GM12873 (cell line): ENCODE measurements around the gene NPHS1.

Experiments
- TF ChIP-seq, protein P1 (sequence below): IDR thresholded peaks from 2 replicates; pipeline ENCODE4 v1.5.1; 2012; ENCODE audit warnings: low read depth, mild to moderate bottlenecking, moderate library complexity, low read length, control low read depth; ENCODE audit not compliant: insufficient read depth; ENCODE audit errors: missing control alignments

The NPHS1 gene

DNA sequence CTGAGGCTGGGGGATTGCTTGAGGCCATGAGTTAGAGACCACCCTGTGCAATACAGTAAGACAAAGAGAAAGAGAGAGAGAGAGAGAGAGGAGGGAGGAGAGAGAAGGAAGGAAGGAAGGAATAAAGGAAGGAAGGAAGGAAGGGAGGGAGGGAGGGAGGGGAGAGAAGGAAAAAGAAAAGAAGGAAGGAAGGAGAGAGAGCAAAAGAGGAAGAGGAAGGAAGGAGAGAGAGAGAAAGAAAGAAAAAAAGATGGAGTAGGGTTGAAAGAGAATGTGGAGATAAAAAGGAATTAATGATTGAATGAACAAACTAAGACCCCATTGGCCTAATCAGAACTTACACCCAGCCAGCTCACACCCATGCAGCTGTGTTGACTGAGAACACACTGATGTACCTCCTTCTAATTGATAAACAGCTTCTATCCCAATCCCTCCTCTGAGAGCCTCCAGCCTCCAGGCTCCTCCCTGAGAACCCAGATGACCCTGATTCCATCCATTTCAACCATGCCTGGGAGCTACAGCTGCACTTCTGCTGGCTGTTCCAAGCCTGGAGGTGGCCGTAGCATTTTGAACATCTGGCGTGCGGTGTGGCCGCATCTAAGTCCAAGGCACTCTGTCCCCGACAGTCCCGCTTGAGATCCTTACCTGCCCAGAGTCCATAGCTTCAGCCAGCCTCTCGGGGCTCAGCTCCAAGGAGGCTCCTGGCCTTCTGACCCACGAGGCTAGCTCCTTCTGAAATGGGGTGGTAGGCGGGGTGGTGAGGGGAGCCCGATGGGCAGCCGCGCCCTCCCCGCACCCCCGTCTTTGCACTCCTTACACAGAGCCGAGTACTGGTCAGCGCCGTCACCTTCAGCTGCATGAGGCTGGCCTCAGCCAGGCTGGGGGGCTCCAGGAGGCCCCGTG is 40.7 kb downstream of the NPHS1 start:
- TF ChIP-seq, protein P1, sequence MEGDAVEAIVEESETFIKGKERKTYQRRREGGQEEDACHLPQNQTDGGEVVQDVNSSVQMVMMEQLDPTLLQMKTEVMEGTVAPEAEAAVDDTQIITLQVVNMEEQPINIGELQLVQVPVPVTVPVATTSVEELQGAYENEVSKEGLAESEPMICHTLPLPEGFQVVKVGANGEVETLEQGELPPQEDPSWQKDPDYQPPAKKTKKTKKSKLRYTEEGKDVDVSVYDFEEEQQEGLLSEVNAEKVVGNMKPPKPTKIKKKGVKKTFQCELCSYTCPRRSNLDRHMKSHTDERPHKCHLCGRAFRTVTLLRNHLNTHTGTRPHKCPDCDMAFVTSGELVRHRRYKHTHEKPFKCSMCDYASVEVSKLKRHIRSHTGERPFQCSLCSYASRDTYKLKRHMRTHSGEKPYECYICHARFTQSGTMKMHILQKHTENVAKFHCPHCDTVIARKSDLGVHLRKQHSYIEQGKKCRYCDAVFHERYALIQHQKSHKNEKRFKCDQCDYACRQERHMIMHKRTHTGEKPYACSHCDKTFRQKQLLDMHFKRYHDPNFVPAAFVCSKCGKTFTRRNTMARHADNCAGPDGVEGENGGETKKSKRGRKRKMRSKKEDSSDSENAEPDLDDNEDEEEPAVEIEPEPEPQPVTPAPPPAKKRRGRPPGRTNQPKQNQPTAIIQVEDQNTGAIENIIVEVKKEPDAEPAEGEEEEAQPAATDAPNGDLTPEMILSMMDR: no peak

DNA sequence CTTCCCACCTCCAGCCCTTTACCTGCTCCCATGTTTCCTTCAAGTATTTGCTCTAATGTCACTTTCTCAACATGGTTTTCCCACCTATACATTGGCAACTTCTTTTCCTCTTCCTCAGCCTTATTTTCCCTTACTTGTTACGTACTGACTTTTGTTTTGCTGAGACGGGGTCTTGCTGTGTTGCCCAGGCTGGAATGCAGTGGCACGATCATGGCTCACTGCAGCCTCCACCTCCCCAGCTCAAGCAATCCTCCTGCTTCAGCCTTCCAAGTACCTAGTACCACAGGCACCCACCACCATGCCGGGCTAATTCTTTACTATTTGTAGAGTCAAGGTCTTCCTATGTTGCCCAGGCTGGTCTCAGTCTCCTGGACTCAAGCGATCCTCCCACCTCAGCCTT is 44.7 kb downstream of the NPHS1 start:
- TF ChIP-seq, protein P1: no peak

GRCh38 chr19:35806597-35806996 is 45.7 kb downstream of the NPHS1 start:
- TF ChIP-seq, protein P1: no peak

GRCh38 chr19:35805526-35806102 is 46.7 kb downstream of the NPHS1 start:
- TF ChIP-seq, protein P1: no peak

DNA sequence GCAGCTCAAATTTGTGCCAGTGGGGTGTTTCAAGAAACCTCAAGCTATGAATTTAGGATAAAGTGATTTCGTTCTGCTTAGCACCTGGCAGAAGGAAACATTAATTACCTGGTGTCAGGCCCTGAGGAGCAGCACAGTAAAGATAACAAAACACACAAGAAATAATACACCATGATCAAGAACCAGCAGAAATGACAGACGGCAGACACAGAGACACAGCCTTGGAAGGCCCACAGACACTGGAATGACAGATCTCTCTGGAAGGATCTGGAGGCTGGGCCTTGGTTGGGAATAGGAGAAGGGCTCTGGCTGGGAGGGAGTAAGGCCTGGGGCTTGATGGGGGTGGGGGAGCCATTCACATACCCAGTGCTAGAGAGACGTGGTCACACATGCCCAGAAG is 50.5 kb downstream of the NPHS1 start:
- TF ChIP-seq, protein P1: no peak

GRCh38 chr19:35797663-35798062 is 54.6 kb downstream of the NPHS1 start:
- TF ChIP-seq, protein P1: no peak
